H1 (cell line): Measurements from ENCODE around the gene HID1. TPM values are rescaled to one million over a fixed set of nuclear protein-coding genes. Genes with fewer than 3 reads are reported as not detected.

Source experiments
- CTCF ChIA-PET: fragments of 300-600 bp; sonication (Branson Sonifier 250); formaldehyde crosslinking; loops from one replicate; lab custom pipeline; 2021; ENCODE audit not compliant: partially characterized antibody; lab: Charles Lee
- POLR2A ChIA-PET: fragments of 300-600 bp; sonication (Branson Sonifier 250); formaldehyde crosslinking; loops from one replicate; lab custom pipeline; 2021; ENCODE audit warnings: inconsistent platforms; ENCODE audit not compliant: partially characterized antibody; lab: Charles Lee
- DNase-seq, 2 experiments: peaks; one replicate each; pipeline versions ENCODE4 v3.0.0 to v3.0.0-alpha.2; 2010 to 2022; ENCODE audit warnings: low spot score in 2 of 2, low read depth in 1 of 2, mixed read lengths in 1 of 2
- FAIRE-seq: peaks from 2 replicates; lab custom pipeline; 2011; peaks lifted over from hg19 to GRCh38; lab: Jason Lieb, UNC
- H2AFZ ChIP-seq: 2 replicates; pipeline ENCODE4 v1.8.1; 2012; ENCODE audit warnings: low read length, inconsistent platforms
- H2AK5ac ChIP-seq: 2 replicates; pipeline ENCODE4 v1.6.1; 2013; ENCODE audit warnings: low read depth, low read length
- H2BK120ac ChIP-seq: replicated peaks from 2 replicates; pipeline ENCODE3; 2013; ENCODE audit warnings: low read depth, low read length, inconsistent platforms
- H2BK12ac ChIP-seq: 2 replicates; pipeline ENCODE4 v1.6.1; 2013; ENCODE audit warnings: low read depth, low read length
- H2BK15ac ChIP-seq: 2 replicates; pipeline ENCODE4 v1.6.1; 2013; ENCODE audit warnings: low read length
- H2BK20ac ChIP-seq: 2 replicates; pipeline ENCODE4 v1.6.1; 2013; ENCODE audit warnings: low read length
- H2BK5ac ChIP-seq: 2 replicates; pipeline ENCODE4 v1.6.1; 2013; ENCODE audit warnings: low read depth, low read length
- H3K14ac ChIP-seq: 2 replicates; pipeline ENCODE4 v1.6.1; 2013; ENCODE audit warnings: inconsistent platforms; ENCODE audit not compliant: insufficient read length
- H3K18ac ChIP-seq: 2 replicates; pipeline ENCODE4 v1.6.1; 2013; ENCODE audit warnings: low read length; ENCODE audit errors: extremely low read depth
- H3K23ac ChIP-seq: 2 replicates; pipeline ENCODE4 v1.6.1; 2013; ENCODE audit warnings: inconsistent platforms; ENCODE audit not compliant: insufficient read length
- H3K23me2 ChIP-seq: 2 replicates; pipeline ENCODE4 v1.6.1; 2013; ENCODE audit warnings: low read depth, low read length
- H3K27ac ChIP-seq: 2 replicates; pipeline ENCODE4 v1.6.1; 2011; ENCODE audit warnings: low read depth, low read length, inconsistent platforms
- H3K27me3 ChIP-seq, 4 experiments: replicated peaks in 1 of 4; 1 replicate in 1 of 4; 2 replicates in 3 of 4; pipeline versions ENCODE4 v1.6.1 to v1.8.1; 2011 to 2013; ENCODE audit warnings: low read length in 3 of 4, mild to moderate bottlenecking in 3 of 4, inconsistent platforms in 2 of 4, mixed read lengths in 2 of 4, moderate library complexity in 1 of 4; ENCODE audit not compliant: control insufficient read depth in 3 of 4, insufficient read depth in 3 of 4; ENCODE audit errors: extremely low read depth in 1 of 4
- H3K36me3 ChIP-seq, 4 experiments: 2 replicates each; pipeline versions ENCODE4 v1.6.1 to v1.8.1; 2011 to 2013; ENCODE audit warnings: mild to moderate bottlenecking in 4 of 4, low read length in 3 of 4, moderate library complexity in 2 of 4, control low read depth in 1 of 4, inconsistent platforms in 1 of 4; ENCODE audit not compliant: insufficient read depth in 4 of 4, control insufficient read depth in 2 of 4
- H3K4ac ChIP-seq: replicated peaks from 2 replicates; pipeline ENCODE3; 2013; ENCODE audit warnings: low read length, low read depth, mixed read lengths, inconsistent platforms; ENCODE audit not compliant: insufficient read length
- H3K4me1 ChIP-seq, 4 experiments: replicated peaks in 1 of 4; 1 replicate in 1 of 4; 2 replicates in 3 of 4; pipeline versions ENCODE4 v1.6.1 to v1.8.1; 2011 to 2013; ENCODE audit warnings: low read length in 3 of 4, inconsistent platforms in 2 of 4, mixed read lengths in 1 of 4; ENCODE audit not compliant: insufficient read depth in 4 of 4, control insufficient read depth in 3 of 4
- H3K4me2 ChIP-seq, 2 experiments: 2 replicates each; pipeline versions ENCODE4 v1.6.1 to v1.8.1; 2011 to 2013; ENCODE audit warnings: low read depth in 2 of 2, low read length in 2 of 2, control low read depth in 1 of 2, inconsistent platforms in 1 of 2, mild to moderate bottlenecking in 1 of 2; ENCODE audit not compliant: insufficient read depth in 1 of 2
- H3K4me3 ChIP-seq, 4 experiments: fragments of 200-600, 300-600 bp in 1 of 4; sonication (generic), shearing (Covaris generic), sonication (Bioruptor Twin) in 1 of 4; 2 replicates each; pipeline versions ENCODE4 v1.5.1 to v1.8.1; 2011 to 2016; ENCODE audit warnings: low read length in 4 of 4, low read depth in 3 of 4, control low read depth in 2 of 4, inconsistent platforms in 2 of 4, mild to moderate bottlenecking in 2 of 4, mixed read lengths in 1 of 4, moderate library complexity in 1 of 4; ENCODE audit not compliant: insufficient read depth in 2 of 4; ENCODE audit errors: extremely low read depth in 1 of 4
- H3K56ac ChIP-seq: replicated peaks from 2 replicates; pipeline ENCODE3; 2013; ENCODE audit warnings: low read depth, mild to moderate bottlenecking, mixed read lengths, low read length, inconsistent platforms; ENCODE audit not compliant: insufficient read length
- H3K79me1 ChIP-seq: 2 replicates; pipeline ENCODE4 v1.6.1; 2013; ENCODE audit warnings: low read depth, low read length, control low read depth
- H3K79me2 ChIP-seq, 2 experiments: 2 replicates each; pipeline versions ENCODE4 v1.6.1 to v1.8.1; 2012 to 2013; ENCODE audit warnings: low read length in 2 of 2, mild to moderate bottlenecking in 2 of 2, inconsistent platforms in 1 of 2; ENCODE audit not compliant: insufficient read depth in 2 of 2, control insufficient read depth in 1 of 2
- H3K9ac ChIP-seq, 4 experiments: replicated peaks in 1 of 4; 1 replicate in 1 of 4; 2 replicates in 3 of 4; pipeline versions ENCODE4 v1.6.1 to v1.8.1; 2011 to 2013; ENCODE audit warnings: low read depth in 3 of 4, low read length in 3 of 4, control low read depth in 2 of 4, mild to moderate bottlenecking in 2 of 4, moderate library complexity in 2 of 4, inconsistent platforms in 1 of 4; ENCODE audit errors: extremely low read depth in 1 of 4
- H3K9me3 ChIP-seq, 2 experiments: 2 replicates each; pipeline versions ENCODE4 v1.6.1 to v1.8.1; 2012 to 2013; ENCODE audit warnings: mild to moderate bottlenecking in 2 of 2, moderate library complexity in 2 of 2, control low read depth in 1 of 2, inconsistent platforms in 1 of 2, low read depth in 1 of 2, low read length in 1 of 2, mixed read lengths in 1 of 2; ENCODE audit not compliant: insufficient read depth in 2 of 2
- H4K20me1 ChIP-seq, 2 experiments: replicated peaks in 1 of 2; 2 replicates each; pipeline versions ENCODE3 to v1.8.1; 2011 to 2013; ENCODE audit warnings: inconsistent platforms in 2 of 2, low read length in 2 of 2, mild to moderate bottlenecking in 1 of 2; ENCODE audit not compliant: insufficient read depth in 2 of 2, control insufficient read depth in 1 of 2
- H4K5ac ChIP-seq: 2 replicates; pipeline ENCODE4 v1.6.1; 2013; ENCODE audit warnings: low read length, low read depth, mixed read lengths, inconsistent platforms; ENCODE audit not compliant: insufficient read length
- H4K8ac ChIP-seq: 2 replicates; pipeline ENCODE4 v1.8.0; 2013; ENCODE audit warnings: mild to moderate bottlenecking, moderate library complexity, low read length, inconsistent platforms; ENCODE audit not compliant: insufficient read depth; ENCODE audit errors: extremely low read depth
- H4K91ac ChIP-seq: replicated peaks from 2 replicates; pipeline ENCODE3; 2013; ENCODE audit warnings: low read length, mixed read lengths, inconsistent platforms; ENCODE audit not compliant: insufficient read length
- ATF2 ChIP-seq: IDR thresholded peaks from 2 replicates; pipeline ENCODE4 v1.6.1; 2012; ENCODE audit warnings: low read length, inconsistent platforms
- CHD1 ChIP-seq: IDR thresholded peaks from 2 replicates; pipeline ENCODE4 v1.6.1; 2012; ENCODE audit warnings: low read depth, low read length, improper control_type of control experiment
- FOSL1 ChIP-seq: IDR thresholded peaks from 2 replicates; pipeline ENCODE4 v1.6.1; 2011; ENCODE audit warnings: mild to moderate bottlenecking, low read depth, low read length, moderate library complexity; ENCODE audit not compliant: insufficient read depth
- HDAC6 ChIP-seq: IDR thresholded peaks from one replicate; pipeline ENCODE4 v1.7.1; 2012; ENCODE audit warnings: low read depth, mild to moderate bottlenecking, inconsistent platforms, low read length, moderate library complexity
- JUND ChIP-seq: IDR thresholded peaks from 2 replicates; pipeline ENCODE4 v1.6.1; 2011; ENCODE audit warnings: mild to moderate bottlenecking, improper control_type of control experiment, low read length
- MAFK ChIP-seq: IDR thresholded peaks from 2 replicates; pipeline ENCODE4 v1.6.1; 2012; ENCODE audit warnings: low read depth, mild to moderate bottlenecking, improper control_type of control experiment, low read length
- POLR2A ChIP-seq, 2 experiments: IDR thresholded peaks; 1 replicate in 1 of 2; 2 replicates in 1 of 2; pipeline ENCODE4 v1.6.1; 2011; ENCODE audit warnings: low read depth in 2 of 2, low read length in 2 of 2, mild to moderate bottlenecking in 2 of 2; ENCODE audit errors: control extremely low read depth in 1 of 2
- SIN3A ChIP-seq, 2 experiments: IDR thresholded peaks in 1 of 2; conservative IDR thresholded peaks in 1 of 2; 2 replicates each; pipeline ENCODE4 v1.6.1; 2011 to 2012; ENCODE audit warnings: low read length in 2 of 2, improper control_type of control experiment in 1 of 2, low read depth in 1 of 2, mild to moderate bottlenecking in 1 of 2
- SRF ChIP-seq: IDR thresholded peaks from 2 replicates; pipeline ENCODE4 v1.6.1; 2011; ENCODE audit warnings: mild to moderate bottlenecking, low read depth, low read length, moderate library complexity
- WGBS, 2 experiments: shearing (Covaris generic) in 1 of 2; methylation state at CpG; one replicate each; pipeline versions ENCODE4 v1.1.6 to v1.1.7; 2013 to 2015; ENCODE audit warnings: low lambda C conversion rate in 2 of 2, mixed read lengths in 2 of 2, inconsistent platforms in 1 of 2, low coverage in 1 of 2, missing lambda C conversion rate in 1 of 2; ENCODE audit not compliant: insufficient replicate concordance in 2 of 2, insufficient coverage in 1 of 2, insufficient read length in 1 of 2; ENCODE audit errors: extremely low coverage in 1 of 2, missing lambda C conversion rate in 1 of 2; 5-methylcytosine and 5-hydroxymethylcytosine counted together
- polyA plus RNA-seq, 7 experiments: library from polyadenylated mRNA; depleted of rRNA in 3 of 7; stranded (reverse) in 5 of 7; unstranded in 2 of 7; fragments of >200 nt in 5 of 7; fragments of 200-250 nt in 2 of 7; gene quantifications; 1 replicate in 5 of 7; 2 replicates in 1 of 7; 4 replicates in 1 of 7; pipeline versions ENCODE4 v1.2.1 to v1.2.3, GENCODE V29; 2011 to 2013; ENCODE audit warnings: missing spikeins in 2 of 7, mixed read lengths in 2 of 7
- total RNA-seq: library from RNA; stranded (reverse); fragmentation: NEBNext Ultra II Directional; extraction: Animal tissue kit (Norgen Biotek cat#: 25700); gene quantifications from 2 replicates; pipeline ENCODE4 v1.2.1, GENCODE V29; 2021
- TF ChIP-seq, protein P1 (sequence below): IDR thresholded peaks from 2 replicates; pipeline ENCODE4 v1.6.1; 2011; ENCODE audit warnings: low read depth, mild to moderate bottlenecking, low read length; ENCODE audit not compliant: insufficient read depth

Gene HID1
- total and polyA plus RNA-seq, 2 of the 8 experiments (the other 6 are each of a cell fraction or from before 2014, with no cell fraction given) = 15.1 to 25.9 TPM

- Histone ChIP-seq H3K56ac (no peak overlapping the region), H3K79me1 (no peaks in the 10 kb centered on the region; the same call in 1 of the 2 replicates), H3K27ac (no peak overlapping the region), H2BK15ac (no peak overlapping the region), H2AFZ (no peak overlapping the region), H4K5ac (no peak overlapping the region), H3K27me3 (0 out of 7 replicates have a peak, but pooled peaks cover 0 to 3% (median 0%) of the 10 kb centered on the region in 4 experiments), H3K36me3 (no peaks in the 10 kb centered on the region), H3K4me1 (peaks cover 0 to 5% (median 2%) of the 10 kb centered on the region in 4 experiments; a peak in 2 of 7 replicates), H3K23me2 (no peaks in the 10 kb centered on the region), H4K91ac (no peak overlapping the region), H3K23ac (no peak overlapping the region), H4K8ac (no peak overlapping the region), H2AK5ac (peak overlapping the region; percentile 75; the same call in 1 of the 2 replicates), H4K20me1 (peaks cover 0 to 2% of the 10 kb centered on the region in 2 experiments), H2BK5ac (no peak overlapping the region), H3K4ac (no peak overlapping the region), H3K9ac (no peak overlapping the region), H3K4me3 (no peak overlapping the region), H3K14ac (no peak overlapping the region), H2BK120ac (no peak overlapping the region), H3K4me2 (no peak overlapping the region; a peak in 1 of 4 replicates), H3K9me3 (no peaks in the 10 kb centered on the region), H2BK12ac (peak overlapping the region; percentile 60; the same call in 1 of the 2 replicates), H3K18ac (peak overlapping the region; percentile 78), H3K79me2 (no peaks in the 10 kb centered on the region), H2BK20ac (no peak overlapping the region)
- 81% methylated on average over 23 of the region's 24 CpGs; no CpG with 5 or more reads in 1 of the 2 experiments for WGBS, 2 experiments
- DNase-seq (no peak), FAIRE-seq (no peak)
- POLR2A ChIA-PET = interaction anchor here (0.7 to 1.4 kb wide), 3 partner anchors 23 to 135 kb away, joined by 3 to 4 read pairs (median 3); partner anchors contain the start of gene SLC16A5
- CTCF ChIA-PET = interaction anchor here (0.5 to 49.9 kb wide), 6 partner anchors 1 to 109 kb away, joined by 3 to 1072 read pairs (median 175); partner anchors contain the start of genes MRPL58, OTOP2, OTOP3 and USH1G
- no peak for TF ChIP-seq ATF2
- TF ChIP-seq, protein P1, sequence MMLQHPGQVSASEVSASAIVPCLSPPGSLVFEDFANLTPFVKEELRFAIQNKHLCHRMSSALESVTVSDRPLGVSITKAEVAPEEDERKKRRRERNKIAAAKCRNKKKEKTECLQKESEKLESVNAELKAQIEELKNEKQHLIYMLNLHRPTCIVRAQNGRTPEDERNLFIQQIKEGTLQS = no peak
- no peak for TF ChIP-seq SRF
- TF ChIP-seq MAFK = no peak
- TF ChIP-seq POLR2A (IDR thresholded peaks at IDR 0.05; ENCODE audit: control extremely low read depth in 1 of 2, low read depth in 2 of 2, low read length in 2 of 2) = no peak
- no peak for TF ChIP-seq HDAC6
- no peak for TF ChIP-seq CHD1
- no peak for TF ChIP-seq FOSL1
- no peak for TF ChIP-seq JUND
- no peak for TF ChIP-seq SIN3A (conservative IDR thresholded peaks at IDR 0.05 in 1 of 2, IDR thresholded peaks at IDR 0.05 in 1 of 2; ENCODE audit: low read depth in 1 of 2, low read length in 2 of 2)
These were observed 20.0 kb downstream of the HID1 start for GRCh38 chr17:74952431-74953133.
